M059J (cell line): ENCODE data around the gene KCNA2. TPM values are rescaled to one million over a fixed set of nuclear protein-coding genes. Genes with fewer than 3 reads are reported as not detected.

Source experiments
- DNase-seq: peaks from one replicate; pipeline ENCODE4 v3.0.0-alpha.2; 2012; ENCODE audit warnings: low read depth
- total RNA-seq: library from RNA; depleted of rRNA; stranded (reverse); fragments of >200 nt; shearing (Covaris generic); gene quantifications from 2 replicates; pipeline ENCODE4 v1.2.3, GENCODE V29; 2014; rRNA removed

KCNA2 gene
- total RNA-seq, 1 experiment from 2014 or later: not detected

- no peak for DNase-seq
Observed at GRCh38 chr1:110566836-110567235, 39.3 kb downstream of the KCNA2 start.

- no peak for DNase-seq
Observed at GRCh38 chr1:110565565-110565964, 40.6 kb downstream of the KCNA2 start.

- DNase-seq: no peak
Observed at GRCh38 chr1:110563089-110563488, 43.1 kb downstream of the KCNA2 start.

DNA sequence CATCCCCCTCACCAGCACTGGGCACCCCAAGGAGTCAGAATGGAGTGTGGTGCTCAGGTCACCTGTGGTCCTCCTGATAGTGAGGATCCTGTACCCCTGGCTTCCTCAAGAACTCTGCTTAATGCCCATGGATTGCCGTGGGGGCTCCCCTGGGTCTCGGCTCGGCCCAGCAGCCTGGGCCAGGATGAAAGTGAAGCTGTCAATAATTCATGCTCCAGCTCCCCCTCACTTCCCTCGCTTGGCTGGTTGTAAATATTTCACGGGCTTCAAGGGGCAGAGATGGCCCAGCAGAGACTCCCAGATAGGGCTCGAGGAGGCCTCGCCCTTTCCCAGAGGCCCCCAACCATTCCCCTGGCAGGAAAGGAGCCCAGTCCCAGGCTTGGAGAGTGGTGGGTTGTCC is 44.6 kb downstream of the KCNA2 start:
- no peak for DNase-seq

GRCh38 chr1:110559157-110559556 is 47.0 kb downstream of the KCNA2 start:
- DNase-seq: peak; percentile 48

DNA sequence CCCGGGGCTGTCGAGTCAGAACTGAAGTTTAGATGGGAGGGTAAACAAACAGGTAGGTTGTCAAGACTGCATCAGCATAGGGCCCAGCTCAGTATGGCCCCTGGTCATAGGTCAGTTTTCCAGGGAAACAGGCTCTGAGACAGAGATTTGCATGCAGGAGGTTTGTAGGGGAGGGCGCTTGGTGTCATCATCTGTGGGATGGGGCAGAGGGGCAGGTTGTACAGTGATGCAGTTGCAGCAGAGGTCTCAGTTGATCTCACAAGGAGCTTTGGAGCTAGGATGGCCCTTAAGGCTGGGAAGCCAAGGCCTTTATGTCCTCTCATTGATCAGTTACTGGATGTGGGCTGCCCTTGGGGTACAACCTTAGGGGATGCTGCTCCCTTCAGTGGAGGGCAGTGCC is 48.7 kb downstream of the KCNA2 start:
- DNase-seq: no peak

GRCh38 chr1:110556471-110556807 is 49.7 kb downstream of the KCNA2 start:
- DNase-seq: peak; percentile 4

DNA sequence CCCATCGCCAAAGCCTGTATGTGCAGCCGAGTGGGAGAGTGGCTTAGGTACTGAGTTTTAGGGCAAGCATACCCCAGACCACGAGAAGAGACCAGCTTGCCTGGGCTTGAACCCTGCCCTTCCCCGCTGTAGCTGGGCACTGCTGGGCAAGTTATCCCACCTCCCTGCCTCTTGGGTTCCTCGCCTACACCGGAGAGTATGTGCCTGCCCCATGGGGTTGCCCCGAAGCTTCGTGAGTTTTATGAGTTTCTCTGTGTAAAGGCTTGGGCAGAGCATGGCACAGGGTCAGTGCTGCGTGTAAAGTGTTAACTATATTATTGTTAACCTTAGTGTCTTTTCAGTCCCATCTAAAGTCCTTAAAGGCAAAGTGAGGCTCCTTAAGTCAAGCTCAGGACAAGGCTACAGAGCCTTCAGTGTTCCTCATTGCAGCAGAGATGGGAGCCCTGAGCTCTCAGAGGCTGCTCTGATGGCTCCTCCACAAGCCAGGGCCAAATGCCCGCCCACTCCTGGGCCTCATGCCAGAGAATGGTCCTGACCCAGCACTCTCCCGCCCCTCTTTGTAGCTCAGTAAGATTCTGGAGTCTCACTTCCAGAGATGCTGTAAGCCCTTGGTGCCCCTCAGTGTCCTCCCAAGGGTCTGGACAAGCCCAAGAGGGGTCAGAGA is 50.2 kb downstream of the KCNA2 start:
- DNase-seq: peak; percentile 29

DNA sequence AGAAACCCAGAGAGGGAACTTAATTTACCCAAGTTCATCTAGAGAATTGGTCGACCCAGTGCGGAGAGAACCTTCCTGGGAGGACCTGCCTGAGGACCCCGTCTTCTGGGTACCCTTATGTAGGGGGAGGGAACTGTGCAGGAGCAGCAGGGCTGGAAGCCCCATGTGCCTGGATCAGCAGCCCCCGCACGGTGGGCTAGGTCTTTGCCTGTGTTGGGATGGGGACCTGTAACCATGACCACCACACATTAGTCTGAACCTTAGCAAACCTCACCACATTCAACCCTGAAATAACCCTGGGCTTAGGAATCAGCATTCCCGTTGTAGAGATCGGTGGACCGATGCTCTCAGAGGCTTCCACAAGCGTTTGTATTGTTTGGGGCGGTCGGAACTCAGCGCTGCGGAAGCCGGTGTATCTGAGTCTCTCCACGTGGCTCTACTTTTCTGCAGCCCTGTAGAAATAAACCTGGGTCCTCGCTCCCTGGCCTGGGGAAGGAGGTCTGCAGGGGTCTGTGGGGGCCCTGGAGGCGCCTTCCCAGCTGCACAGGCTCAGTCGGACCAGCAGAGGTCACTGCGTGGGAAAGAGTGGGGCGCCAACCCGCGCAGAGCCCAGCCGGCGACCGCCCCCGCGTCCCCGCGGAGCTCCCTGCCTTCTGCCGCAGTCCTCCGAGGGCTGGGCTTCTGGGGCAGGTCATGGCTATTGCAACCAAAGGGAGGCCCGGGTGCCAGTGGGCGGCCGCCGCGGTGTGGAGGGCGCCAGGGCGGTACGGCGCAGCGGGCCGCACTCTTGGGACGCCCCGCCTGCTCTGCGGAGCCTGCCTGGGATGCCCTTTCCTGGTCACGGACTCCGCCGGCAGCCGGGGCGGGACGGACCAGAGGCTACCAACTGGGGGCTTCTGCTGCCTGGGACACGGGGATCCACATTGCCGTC is 51.0 kb downstream of the KCNA2 start:
- peak; percentile 20 for DNase-seq

DNA sequence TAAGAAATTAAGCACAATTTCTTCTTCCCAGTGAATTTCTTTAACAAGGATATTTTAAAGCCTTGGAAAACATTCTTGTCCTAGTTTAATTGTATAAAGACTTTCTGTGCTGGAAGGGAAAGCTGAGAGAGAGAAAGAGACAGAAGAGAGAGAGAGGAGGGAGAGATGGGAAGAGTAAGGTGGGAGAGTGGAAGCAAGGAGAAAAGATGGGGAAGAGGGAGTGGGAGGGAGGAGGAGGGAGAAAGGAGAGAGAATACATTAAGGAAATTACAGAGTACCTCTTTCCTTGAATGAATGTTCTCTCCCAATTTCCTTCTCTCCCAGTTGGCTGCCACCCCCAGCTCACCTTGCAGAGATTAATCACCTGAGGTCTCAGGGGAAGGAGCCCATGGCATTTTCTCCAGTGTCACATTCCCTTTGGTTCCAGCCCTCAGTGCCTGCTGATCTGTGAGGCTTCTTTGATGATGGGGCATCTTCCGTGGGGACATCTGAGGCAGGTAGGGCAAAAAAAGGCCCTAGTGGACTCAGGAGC is 54.8 kb downstream of the KCNA2 start:
- DNase-seq: no peak

GRCh38 chr1:110549831-110550230 is 56.3 kb downstream of the KCNA2 start:
- no peak for DNase-seq

DNA sequence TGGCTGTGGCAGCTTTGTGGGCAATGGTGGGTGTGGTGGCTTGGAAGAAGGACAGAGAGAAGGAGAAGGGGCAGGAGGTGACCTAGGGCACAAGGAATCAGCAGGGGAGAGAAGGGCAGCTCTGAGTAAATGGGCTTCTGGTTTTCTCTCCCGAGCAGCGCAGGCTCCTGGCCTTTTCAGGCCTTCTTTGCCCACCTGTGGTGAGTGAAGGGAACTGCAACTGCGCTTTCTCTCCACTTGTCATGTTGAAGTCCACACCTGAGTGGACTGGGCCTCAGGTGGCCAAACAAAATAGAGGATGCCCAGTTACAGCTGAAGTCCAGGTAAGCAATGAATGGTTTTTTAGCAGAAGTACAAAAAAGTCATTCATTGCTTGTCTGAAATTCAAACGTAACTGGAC is 57.8 kb downstream of the KCNA2 start:
- peak; percentile 28 for DNase-seq

DNA sequence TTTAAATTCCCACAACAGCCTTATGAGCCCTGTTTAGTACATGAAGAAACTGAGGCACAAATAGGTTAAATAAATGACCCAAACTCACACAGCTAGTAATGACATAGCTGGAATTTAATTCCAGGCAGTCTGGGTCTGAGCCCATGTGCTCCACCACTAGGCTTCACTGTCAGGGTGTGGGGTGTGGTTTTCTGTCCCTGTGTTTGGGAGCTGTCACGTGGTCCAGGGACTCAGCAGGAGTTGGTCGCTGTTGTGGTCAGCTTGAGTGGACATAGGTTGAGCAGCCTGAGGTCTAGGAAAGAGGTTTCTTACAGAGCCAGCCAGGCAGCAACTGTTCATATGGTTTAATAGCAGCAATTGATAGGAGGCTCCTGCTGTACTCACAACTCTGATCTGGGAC is 59.1 kb downstream of the KCNA2 start:
- no peak for DNase-seq

DNA sequence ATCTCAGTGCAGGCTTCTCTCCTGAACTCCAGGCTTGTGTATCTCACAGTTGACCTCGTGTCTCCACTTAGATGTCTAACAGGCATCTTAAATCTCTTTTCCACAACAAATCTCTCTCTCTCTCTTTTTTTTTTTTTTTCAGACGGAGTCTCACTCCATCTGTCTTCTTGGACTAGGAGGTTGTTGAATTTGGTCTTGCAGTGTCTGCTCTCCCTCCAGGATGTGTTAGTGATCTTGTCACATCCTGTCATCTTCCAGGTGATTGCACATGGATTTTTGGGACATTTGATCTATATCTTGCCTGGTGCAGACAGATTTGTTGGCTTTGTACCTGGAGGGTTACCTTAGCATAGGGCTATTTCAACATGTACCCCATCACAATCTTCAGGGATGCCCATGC is 60.7 kb downstream of the KCNA2 start:
- DNase-seq: no peak

GRCh38 chr1:110544753-110545152 is 61.4 kb downstream of the KCNA2 start:
- DNase-seq: no peak

Other genes with a start within 250 kb of the KCNA2 start
- 30.0 and 47.6 TPM in 2 replicates for gene SLC16A4, start 215.3 kb downstream of the KCNA2 start, total RNA-seq
- gene LAMTOR5, start 198.7 kb downstream of the KCNA2 start, total RNA-seq: 96.8 and 157 TPM in 2 replicates
- gene PROK1, start 155.2 kb downstream of the KCNA2 start, total RNA-seq: 1.6 and 1.9 TPM in 2 replicates
- gene KCNA10, start 87.2 kb downstream of the KCNA2 start, total RNA-seq: not detected in 2 replicates
- gene KCNA3, start 68.6 kb upstream of the KCNA2 start, total RNA-seq: not detected in 2 replicates